HL-60/S4 treated with retinoic acid at 250 ng/mL for 4 days and 3 days (cell line): Measurements from ENCODE around the gene P2RY14.
"Not testable (repeated sequence)": the region's sequence is repeated elsewhere in the genome, so short reads cannot be mapped to it uniquely, and the experiment has no call there.

Experiments
- in situ Hi-C: fragments of 300-500 bp; cut with MboI; formaldehyde crosslinking; loops from 2 replicates; pipeline ENCODE4 v1.7.0; 2022; ENCODE audit warnings: low sequenced_read_pairs

P2RY14 gene

DNA sequence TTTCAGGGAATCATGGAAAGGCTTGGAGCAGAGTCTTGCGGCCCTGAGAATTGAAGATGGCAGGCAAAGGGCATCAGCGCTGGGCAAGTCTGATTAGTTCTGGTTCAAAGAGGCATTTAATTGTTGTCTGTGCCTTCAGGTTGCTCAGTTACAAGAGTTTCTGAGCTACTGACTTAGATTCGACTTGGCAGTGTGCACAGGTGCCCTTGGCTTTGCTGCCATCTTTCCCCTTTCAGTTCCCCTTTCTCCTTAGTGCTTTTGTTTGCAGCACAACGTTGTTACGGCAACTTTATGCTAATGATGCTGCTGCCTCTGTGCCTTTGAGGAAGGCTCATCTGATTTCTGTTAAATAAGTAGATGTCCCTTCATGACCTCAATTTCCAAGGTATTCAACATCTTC is 12.5 kb downstream of the P2RY14 start:
- in situ Hi-C loops = no loop called here

DNA sequence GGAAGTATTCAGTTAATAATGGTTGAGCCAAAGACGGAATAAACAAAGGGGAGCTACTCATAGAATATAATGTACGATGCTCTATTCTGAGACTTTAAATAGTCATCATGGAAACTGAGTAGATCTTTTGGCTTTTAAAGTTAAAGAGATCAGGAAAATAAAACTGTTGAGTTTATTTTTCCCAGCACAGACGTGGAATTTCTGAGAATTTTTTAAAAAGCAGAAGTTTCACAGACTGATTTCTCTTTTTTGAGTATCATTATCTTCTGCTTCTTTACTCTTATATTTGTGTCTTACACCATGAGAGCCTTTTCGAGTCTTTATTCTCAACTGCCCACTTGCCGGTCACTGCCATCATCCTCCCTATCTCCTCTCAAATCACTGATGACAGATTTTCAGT is 13.2 kb downstream of the P2RY14 start:
- in situ Hi-C loops = no loop called here

DNA sequence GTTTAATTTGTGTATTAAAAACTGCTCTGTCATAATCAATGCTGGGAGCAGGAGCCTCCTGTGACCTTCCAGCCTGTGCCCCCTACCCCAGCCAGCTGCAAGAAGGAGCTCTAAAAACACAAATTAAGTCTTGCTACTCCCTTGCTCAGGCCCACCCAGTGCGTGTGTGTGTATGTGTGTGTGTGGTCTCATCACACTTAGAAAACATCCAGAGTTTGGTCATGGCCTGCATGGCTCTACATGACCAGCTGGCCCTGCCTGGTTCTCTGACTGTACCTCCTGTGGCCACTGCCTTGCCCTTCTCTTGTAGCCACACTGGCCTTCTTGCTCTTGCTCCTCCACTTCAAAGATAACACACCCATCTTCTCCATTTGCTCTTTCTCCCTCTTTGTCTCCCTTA is 13.7 kb downstream of the P2RY14 start:
- in situ Hi-C loops = no loop called here

DNA sequence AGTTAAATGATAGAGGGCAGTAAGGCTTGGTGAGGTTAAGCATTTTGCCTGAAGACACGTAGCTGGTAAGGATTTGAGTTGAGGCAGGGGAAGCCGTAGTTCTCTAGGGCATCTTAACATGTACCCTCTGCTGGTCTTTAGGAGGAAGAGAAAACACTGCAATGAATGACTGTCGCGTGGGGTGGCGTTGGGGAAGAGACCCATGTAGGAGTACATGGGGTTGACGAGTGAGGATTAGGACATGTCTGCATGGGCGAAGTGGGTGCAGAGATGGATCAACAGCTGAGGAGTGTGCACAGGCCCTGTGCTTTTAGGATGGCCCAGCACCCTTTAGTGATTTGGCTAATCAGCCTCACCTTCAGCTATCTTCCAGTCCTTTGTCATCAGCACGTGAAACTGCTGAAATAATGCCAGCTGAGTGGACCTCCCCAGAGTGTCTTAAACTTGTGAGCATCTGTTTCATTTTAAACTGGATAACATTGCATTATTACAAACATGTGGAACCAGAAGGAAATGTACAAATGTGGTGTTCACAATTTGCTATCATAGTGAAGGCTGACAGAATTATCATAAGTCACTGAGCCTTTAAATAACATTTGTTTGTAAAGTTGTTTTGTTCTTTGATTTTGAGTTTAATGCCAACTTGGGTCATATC is 15.3 kb downstream of the P2RY14 start:
- in situ Hi-C loops = no loop called here

DNA sequence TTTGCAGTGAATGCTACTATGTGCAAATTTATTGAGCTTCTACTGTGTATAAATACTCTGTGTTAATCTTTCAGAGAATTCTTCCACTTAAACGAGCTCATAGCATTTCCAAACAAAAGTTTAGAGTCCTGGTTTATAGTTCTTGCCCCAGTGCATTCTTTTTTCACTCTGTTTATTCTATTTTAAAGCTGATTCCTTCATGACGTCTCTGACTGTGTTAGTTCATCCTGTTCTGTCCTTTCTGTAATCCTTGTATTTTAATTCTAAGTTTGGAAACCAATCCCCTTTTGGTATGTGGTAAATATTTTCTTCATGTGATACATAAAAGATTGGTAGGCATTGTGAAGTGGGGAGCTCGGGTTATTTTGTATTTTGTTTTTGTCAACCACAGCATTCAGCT is 18.7 kb downstream of the P2RY14 start:
- in situ Hi-C loops = no loop called here

DNA sequence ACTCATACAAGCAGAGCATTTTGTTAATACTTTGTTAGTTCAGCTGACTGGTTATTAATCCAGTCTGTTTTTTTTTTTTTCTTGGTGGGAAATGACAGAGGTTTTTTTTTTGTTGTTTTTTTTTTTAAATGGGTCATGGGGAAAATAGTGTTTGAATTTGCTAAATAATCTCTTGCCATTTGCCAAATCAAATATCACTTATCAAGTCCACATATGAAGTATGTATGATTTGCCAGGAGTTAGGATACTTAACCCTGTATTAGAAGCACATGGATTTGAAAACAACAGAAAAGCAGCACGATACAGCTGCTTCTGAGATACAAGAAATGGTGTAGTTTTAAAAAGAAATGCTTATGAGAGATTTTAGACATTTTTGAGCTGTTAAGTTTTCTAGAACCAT is 21.6 kb downstream of the P2RY14 start:
- in situ Hi-C loops = no loop called here

DNA sequence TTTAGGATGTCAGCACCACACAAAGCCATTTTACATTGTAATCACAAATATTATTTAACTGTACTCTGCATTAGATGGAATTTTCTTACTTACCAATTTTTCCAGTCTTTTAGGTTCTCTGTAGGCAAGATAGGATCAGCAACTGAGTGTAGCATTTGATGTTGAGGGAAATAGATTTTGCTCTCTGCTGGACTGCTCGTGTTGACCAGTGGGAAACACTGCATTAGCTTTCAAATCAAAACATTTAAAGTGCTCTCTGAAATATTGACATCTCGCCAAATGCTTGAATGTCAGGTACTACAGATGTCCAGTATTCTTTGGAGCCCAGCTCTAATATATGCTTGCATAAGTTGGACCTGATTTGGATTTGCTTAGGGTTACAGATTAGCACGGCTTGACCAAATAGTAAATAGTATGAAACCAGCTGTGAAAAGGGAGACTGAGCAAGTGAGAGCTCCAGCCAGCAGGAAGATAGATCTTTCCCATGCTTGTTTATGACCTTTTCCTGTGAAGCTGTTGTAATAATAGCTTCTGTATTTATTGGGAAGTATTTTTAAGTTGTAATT is 29.5 kb downstream of the P2RY14 start:
- in situ Hi-C loops = no loop called here

DNA sequence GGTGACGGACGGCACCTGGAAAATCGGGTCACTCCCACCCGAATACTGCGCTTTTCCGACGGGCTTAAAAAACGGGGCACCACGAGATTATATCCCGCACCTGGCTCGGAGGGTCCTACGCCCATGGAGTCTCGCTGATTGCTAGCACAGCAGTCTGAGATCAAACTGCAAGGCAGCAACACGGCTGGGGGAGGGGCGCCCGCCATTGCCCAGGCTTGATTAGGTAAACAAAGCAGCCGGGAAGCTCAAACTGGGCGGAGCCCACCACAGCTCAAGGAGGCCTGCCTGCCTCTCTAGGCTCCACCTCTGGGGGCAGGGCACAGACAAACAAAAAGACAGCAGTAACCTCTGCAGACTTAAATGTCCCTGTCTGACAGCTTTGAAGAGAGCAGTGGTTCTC is 36.3 kb downstream of the P2RY14 start:
- in situ Hi-C loops = not testable (repeated sequence)

DNA sequence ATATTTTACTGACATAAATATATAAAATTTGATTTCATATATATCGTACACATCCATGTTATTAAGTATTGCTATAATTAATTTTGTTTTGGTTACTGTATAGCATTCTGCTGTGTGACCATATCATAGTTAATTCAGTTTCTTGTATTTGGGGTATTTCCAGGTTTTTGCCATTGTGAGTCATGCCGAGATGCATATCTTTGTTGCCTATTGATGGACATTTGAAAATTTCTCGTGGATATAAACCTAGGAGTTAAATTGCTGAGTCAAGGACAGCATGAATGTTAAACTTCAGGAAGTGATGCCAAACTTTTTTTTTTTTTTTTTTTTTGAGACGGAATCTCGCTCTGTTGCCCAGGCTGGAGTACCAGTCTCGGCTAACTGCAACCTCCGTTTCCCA is 41.6 kb downstream of the P2RY14 start:
- in situ Hi-C loops = no loop called here

DNA sequence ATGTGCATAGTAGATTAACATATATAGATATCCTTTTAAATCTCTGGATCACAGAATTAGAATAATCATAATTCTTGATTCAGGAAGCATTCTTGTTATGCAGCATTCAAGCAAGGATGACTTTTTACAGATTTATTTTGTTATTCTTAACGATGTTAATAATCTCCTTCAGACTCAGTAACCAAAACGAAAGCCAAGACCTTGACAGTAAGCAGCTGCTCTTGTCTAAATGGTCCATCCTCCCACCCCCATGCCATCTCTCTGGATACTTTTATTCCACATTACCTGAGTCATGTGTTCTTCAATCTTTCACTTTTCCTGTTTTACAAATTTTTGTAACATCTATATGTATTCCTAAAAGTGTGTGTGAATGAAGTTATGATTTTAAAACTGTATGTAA is 42.0 kb downstream of the P2RY14 start:
- in situ Hi-C loops = no loop called here

DNA sequence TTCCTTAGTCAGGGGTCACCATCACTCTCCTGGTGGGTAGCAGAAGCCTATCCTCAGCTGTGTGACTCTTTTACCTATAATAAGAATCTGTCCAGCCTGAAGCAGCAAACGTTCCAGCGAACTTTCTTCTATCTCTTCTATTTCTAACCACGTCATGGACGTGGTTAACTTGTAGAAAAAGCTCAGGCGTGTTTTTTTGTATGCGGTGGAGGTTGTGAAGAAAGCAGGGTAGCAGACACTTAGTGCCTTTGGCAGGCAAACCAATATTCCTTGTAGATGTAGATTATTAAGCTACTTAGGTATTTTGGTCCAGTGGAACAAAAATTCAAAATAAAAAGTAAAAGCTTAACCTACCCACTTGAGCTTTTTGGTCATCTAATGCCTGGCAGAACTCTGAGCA is 43.5 kb downstream of the P2RY14 start:
- in situ Hi-C loops = no loop called here

DNA sequence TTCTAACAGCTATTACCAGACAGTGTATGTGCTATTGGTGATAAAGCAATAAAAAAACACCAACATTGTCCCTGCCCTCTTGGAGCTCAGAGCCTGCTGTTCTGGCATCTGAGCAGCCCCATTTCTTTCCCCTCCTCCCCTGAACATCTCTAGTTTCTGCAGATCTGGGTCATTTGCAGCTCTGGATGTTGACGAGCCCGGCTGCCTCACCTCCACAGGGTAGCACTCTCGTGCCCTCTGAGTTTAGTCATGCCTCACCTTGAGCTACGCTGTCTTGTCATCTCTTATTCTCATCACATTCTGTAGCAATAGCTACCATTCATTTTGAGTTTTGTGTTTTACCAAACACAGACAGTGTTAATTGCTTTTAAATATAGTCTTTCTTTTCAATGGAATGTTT is 45.4 kb downstream of the P2RY14 start:
- in situ Hi-C loops = no loop called here

DNA sequence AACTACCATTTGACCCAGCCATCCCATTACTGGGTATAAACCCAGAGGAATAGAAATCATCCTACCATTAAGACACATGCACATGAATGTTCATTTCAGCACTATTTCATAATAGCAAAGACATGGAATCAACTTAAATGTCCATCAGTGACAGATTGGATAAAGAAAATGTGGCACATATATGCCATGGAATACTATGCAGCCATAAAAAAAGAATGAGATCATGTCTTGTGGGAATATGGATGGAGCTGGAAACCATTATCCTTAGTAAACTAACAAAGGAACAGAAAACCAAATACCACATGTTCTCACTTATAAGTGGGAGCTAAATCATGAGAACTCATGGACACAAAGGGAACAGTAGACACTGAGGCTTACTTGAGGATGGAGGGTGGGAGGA is 45.9 kb downstream of the P2RY14 start:
- in situ Hi-C loops = not testable (repeated sequence)

DNA sequence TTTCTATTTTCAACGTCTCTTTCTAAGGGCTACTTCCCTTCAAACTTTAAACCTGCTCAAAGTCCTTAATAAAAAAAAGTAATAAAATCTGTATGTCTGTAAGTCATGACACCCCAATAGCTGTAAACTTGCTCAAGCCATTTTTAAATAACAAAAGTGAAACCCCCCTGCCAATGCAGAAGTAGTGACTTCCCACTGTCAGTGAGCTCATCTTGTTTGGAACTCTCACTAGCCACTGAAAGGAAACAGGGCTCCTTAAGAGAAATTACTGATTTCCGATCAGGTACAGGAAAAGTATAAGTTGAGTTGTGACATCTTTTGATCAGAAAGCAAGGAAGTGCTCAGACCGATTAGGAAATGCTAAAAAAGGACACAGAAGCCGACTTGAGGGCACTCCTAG is 47.7 kb downstream of the P2RY14 start:
- in situ Hi-C loops = no loop called here

DNA sequence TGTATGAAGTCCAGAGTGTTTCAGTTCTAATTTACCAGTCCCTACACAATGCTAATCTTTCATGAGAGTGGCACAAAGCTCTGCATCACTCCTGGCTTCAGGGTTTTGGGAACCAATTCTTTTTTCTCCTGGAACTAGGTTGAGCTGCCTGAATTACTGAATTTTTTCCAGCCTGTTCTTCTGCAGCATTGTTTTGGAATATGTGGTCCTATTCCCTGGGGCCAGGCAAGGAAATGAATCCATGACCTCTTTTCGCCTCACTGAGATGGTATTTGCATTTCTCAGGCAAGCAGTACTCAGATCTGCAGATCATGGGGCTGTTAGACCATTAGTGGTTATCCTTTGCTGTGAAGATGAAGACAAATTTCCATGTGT is 49.7 kb downstream of the P2RY14 start:
- in situ Hi-C loops = loop anchor here (5.0 to 10.0 kb wide), 2 partner anchors 49 to 64 kb away; partner anchors contain the start of gene P2RY14

DNA sequence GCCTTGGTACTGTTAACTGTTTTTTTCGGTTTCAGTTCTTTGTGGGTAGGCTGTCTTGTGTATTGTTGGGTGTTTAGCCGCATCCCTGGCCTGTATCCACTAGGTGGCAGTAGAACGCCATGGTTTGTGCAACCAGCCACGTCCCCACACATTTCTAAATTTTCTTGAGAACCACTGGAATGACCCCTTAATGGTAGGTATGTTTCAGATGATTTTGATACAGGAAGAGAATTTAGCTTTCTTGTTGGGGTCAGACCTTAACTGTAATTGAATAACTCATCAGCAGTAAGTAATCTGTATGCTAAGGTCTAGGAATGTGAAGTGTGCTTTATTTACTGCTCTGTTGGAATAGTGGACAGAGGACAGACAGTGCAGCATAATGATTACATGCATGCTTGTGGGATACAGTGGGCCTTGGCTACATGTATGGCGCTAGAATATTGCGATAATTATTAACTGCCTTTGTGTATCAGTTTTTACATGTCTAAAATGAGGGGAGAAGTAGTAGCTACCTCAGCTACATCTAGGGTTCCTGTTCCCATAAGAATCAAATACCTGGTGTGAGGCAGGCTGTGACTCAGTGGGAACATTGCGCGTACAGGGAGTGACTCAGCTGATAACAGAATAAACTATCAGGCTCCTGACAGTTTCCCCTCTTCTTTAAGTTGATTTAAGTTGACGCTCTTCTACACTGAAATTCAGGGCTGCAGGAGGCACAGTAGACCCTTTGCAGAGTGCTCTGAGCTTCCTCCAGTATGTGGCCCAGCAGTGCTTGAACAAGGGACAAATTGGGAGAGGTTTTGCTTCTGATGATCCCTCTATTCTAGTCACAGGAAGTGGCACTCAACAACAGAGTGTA is 50.3 kb downstream of the P2RY14 start:
- in situ Hi-C loops = loop anchor here (5.0 to 10.0 kb wide), 2 partner anchors 49 to 63 kb away; partner anchors contain the start of gene P2RY14

DNA sequence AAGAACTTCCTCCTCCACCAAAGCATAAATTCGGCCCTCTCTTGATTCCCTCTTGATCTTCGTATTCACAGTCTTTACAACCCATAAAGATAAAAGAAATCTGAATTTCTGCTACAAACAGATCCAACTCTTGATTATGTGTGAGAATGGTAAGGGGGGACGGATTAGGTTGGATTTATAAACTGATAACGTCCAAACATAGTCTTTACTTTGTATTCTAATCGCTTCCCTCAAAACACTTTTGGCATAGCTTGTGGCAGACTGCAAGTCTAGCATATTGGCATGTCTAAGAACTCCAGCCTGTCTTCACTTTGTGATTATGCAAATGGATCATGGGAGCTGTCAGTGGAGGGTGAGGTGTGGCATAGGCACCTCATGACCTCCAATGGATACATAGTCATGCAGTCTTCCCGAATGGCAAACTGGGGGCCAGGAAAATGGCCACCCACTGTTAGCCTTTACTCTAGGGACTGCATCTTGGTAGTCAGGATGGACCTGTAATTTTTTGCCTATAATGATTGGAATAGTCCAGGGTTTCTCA is 51.0 kb downstream of the P2RY14 start:
- in situ Hi-C loops = loop anchor here (5.0 to 10.0 kb wide), 2 partner anchors 50 to 63 kb away; partner anchors contain the start of gene P2RY14

DNA sequence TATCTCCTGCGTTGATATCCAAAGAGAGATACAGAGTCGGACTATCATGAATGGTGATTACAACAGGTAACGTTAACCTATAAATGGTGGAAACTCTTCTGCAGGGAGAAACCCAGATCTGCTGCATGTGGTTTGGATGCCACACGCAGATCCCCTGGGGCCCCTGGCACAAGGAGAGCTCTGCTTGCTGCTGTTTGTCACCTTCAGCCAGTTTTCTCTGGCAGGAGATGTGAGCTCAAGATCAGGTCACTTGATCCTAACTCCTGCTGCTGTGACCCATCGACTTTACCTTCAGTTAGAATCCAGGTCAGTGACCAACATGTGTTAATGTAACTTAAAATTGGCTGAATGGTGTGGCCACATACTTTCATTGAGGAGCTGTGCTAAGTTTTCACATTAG is 51.5 kb downstream of the P2RY14 start:
- in situ Hi-C loops = loop anchor here (5.0 to 10.0 kb wide), 2 partner anchors 50 to 62 kb away; partner anchors contain the start of gene P2RY14

DNA sequence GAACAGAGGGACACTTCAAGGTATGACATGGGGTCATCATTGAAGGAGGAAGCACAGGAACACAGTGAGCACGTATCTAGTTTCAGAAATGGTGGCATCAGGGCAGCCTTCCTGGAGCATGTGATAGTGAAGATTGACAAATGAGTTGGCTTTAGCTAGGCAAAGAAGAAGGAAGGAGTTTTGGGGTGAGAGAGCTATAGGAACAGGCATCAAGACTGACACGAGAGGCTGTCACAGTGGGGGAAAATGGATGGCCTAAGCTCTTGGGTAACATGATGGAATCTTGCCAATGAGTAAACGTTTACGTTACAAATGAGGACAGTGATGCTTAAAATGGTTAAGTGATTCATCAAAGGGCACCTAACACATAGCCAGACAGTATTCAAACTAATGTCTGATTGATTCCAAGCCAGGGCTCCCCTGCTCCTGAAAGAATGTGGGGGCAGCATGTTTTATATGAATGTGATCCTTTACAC is 52.2 kb downstream of the P2RY14 start:
- in situ Hi-C loops = loop anchor here (5.0 to 10.0 kb wide), 2 partner anchors 51 to 61 kb away; partner anchors contain the start of gene P2RY14

DNA sequence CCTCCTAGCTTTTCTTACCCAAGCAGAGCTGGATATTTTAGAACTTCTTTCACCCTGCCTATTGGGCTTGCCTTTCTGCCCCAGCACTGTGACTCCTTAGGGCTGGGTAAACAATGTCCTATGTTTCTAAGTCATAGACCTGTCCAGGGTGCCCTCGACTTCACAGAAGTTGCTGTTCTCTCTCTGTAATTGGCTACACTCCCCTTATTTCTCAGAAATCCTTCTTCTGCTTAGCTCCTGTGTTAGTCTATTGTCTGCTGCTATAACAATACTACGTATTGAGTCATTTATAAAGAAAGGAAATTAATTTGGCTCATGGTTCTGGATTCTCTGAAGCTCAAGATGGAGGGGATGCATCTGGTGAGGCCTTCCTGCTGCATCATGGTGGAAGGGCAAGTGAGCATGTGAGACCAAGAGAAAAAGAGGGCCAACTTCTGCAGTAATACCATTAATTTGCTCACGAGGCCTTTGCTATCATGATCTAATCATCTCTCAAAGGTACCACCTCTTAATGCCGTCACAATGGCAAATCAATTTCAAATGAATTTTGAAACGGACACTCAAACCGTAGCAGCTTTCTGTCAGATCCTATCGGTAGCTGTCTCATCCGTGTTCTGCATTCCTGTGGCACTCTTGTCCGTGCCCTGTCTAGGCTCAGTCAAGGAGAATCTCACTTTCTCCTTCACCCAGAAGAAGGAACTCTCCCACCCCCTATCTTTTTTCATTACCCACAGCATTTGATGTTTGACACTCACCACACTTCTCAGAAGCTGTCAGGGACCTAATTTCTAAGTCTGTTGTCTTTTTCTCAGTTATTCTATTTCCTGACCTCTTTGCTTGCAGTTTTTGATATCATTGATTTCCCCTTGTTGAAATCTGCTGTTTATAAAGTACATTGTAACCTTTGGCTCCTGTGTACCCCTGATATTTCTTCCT is 53.0 kb downstream of the P2RY14 start:
- in situ Hi-C loops = loop anchor here (5.0 to 10.0 kb wide), 2 partner anchors 52 to 61 kb away; partner anchors contain the start of gene P2RY14
